ENCODE results near the gene CISH. TPM values are rescaled to one million over a fixed set of nuclear protein-coding genes. Genes with fewer than 3 reads are reported as not detected.

The CISH gene
- total and polyA plus RNA-seq, 9 of the 15 experiments (the other 6 are each of a cell fraction or from before 2014, with no cell fraction given) = 1.7 to 47.7 (median 18.3) TPM

GRCh38 chr3:50651445-50651844 is 39.9 kb upstream of the CISH start:
- no peak overlapping the region for H3K27ac ChIP-seq (ENCODE audit: extremely low read depth, low read depth, low read length)
- FAIRE-seq (no peak), ATAC-seq (no peak), DNase-seq (ENCODE audit: extremely low read depth in 1 of 4, low spot score in 3 of 4) (no peak)
- H3K4me3 ChIP-seq = no peak overlapping the region
- peaks cover 13% of the 10 kb centered on the region; the same call in 1 of the 3 replicates for H3K36me3 ChIP-seq (ENCODE audit: control insufficient read depth, insufficient read depth, low read length)
- intact Hi-C loops (cut with micrococcal nuclease) = no loop called here
- ChIA-PET POLR2A (interaction anchor here (0.6 kb wide), 1 partner anchor 1429 kb away, joined by 3 read pairs; no protein-coding TSS in a partner anchor), CTCF (ENCODE audit: low intra/inter-chr PET ratio) (no interaction called here)
- no peak for TF ChIP-seq HNRNPUL1 (IDR thresholded peaks at IDR 0.05; ENCODE audit: low read length)
- peak; percentile 52 for TF ChIP-seq RBM25 (IDR thresholded peaks at IDR 0.05; ENCODE audit: low read depth, low read length, severe bottlenecking)
- TF ChIP-seq ATF6 (CRISPR knock-in tag; IDR thresholded peaks at IDR 0.05) = no peak
- no peak for TF ChIP-seq ZBTB1 (CRISPR knock-in tag; IDR thresholded peaks at IDR 0.05; ENCODE audit: borderline replicate concordance, low read depth)
- no peaks in the 10 kb centered on the region for H3K27me3 ChIP-seq (ENCODE audit: control insufficient read depth in 2 of 2, insufficient read depth in 2 of 2, low read length in 2 of 2)
- H3K9me1 ChIP-seq (ENCODE audit: control insufficient read depth, insufficient read depth, low read length) = no peaks in the 10 kb centered on the region
- in situ Hi-C loops (cut with MboI) = no loop called here
- H3K4me1 ChIP-seq (replicated peaks in 1 of 2; ENCODE audit: control insufficient read depth in 2 of 2, insufficient read depth in 2 of 2, low read length in 2 of 2) = peaks cover 0 to 4% of the 10 kb centered on the region in 2 experiments; a peak in 2 of 5 replicates
- H3K79me2 ChIP-seq (ENCODE audit: control insufficient read depth, insufficient read depth, low read length) = no peaks in the 10 kb centered on the region
- WGBS (ENCODE audit: insufficient coverage, low coverage, missing lambda C conversion rate) = 27% methylated on average over 8 of the region's 8 CpGs
- H2AFZ ChIP-seq (ENCODE audit: low read depth, low read length) = no peak overlapping the region
- no peaks in the 10 kb centered on the region for H3K9me3 ChIP-seq (replicated peaks; ENCODE audit: control insufficient read depth, insufficient read depth, low read depth, low read length)
- no peak overlapping the region for H3K9ac ChIP-seq (ENCODE audit: insufficient read depth in 1 of 2, low read depth in 2 of 2, low read length in 2 of 2)
- H4K20me1 ChIP-seq (replicated peaks; ENCODE audit: control insufficient read depth, insufficient read depth, low read length) = peaks cover 6% of the 10 kb centered on the region; the same call in 1 of the 2 replicates
- no peak overlapping the region for H3K4me2 ChIP-seq (ENCODE audit: insufficient read depth, low read length)
- no TSS peak for BruUV-seq (replicated peaks)

Data from K562 (cell line).